Gastrocnemius medialis (tissue), 4 donors: ENCODE data around the gene TF.

Experiments
- CTCF ChIP-seq, 5 experiments: fragments of 450-650 bp in 3 of 5; fragments of 200-600 bp in 2 of 5; sonication (generic) in 2 of 5; IDR thresholded peaks in 4 of 5; conservative IDR thresholded peaks in 1 of 5; 1 replicate in 4 of 5; 2 replicates in 1 of 5; pipeline ENCODE4 v1.5.1; 2016 to 2019; ENCODE audit warnings: antibody characterized with exemption in 5 of 5, mild to moderate bottlenecking in 3 of 5, moderate library complexity in 3 of 5
- POLR2A ChIP-seq, 2 donors: fragments of 450-650 bp; IDR thresholded peaks; one replicate each; pipeline ENCODE4 v1.6.1; 2017; ENCODE audit warnings: antibody characterized with exemption in 2 of 2, mild to moderate bottlenecking in 2 of 2, moderate library complexity in 2 of 2

GRCh38 chr3:133797396-133798105, 51.4 kb downstream of the TF start:
- TF ChIP-seq CTCF (IDR thresholded peaks at IDR 0.05 in 4 of 5, conservative IDR thresholded peaks at IDR 0.05 in 1 of 5) = no peak
- TF ChIP-seq POLR2A (IDR thresholded peaks at IDR 0.05) = no peak
